AML-193 (cell line): ENCODE results near the gene MYO18A.

Experiments used
- DNase-seq, 2 experiments: peaks; one replicate each; lab custom pipeline; 2025; lab: John Stamatoyannopoulos, UW

MYO18A gene

DNA sequence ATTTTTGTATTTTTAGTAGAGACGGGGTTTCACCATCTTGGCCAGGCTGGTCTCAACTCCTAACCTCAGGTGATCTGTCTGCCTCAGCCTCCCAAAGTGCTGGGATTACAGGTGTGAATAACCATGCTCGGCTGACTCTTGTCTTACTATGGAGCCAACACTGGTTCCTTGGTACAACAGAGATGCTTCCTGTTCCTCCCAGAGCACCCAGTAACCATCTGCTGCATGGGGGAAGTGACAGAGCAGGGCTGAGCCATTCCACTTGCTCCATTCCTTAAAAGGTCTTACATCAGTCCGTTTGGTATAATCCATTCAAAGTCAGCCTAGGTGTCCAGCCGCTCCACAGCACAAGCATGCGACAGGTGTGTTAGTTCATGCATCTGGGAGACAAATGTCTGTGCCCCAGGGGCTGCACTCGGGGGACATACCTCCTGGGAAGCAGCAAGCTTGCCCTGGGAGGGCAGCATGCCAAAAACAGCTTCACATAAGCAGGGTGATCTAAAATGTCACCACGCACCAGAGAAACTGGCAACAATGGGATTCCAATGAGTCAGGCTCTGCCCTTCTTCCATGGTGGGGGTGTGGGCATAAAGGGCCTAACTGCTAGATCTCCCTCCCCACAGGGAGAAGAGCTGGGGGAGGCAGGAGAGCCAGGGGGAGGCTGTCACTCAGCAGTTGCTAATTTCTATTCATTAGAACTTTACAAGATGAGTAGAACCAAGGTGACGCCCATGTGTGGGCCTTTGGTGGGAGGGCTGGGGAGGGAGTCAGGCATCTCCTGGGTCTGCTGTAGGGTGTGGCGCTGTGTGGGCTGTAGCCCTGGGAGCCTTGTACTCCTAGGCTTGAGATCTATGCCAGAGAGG, 101.8 kb downstream of the MYO18A start:
- no peak for DNase-seq

DNA sequence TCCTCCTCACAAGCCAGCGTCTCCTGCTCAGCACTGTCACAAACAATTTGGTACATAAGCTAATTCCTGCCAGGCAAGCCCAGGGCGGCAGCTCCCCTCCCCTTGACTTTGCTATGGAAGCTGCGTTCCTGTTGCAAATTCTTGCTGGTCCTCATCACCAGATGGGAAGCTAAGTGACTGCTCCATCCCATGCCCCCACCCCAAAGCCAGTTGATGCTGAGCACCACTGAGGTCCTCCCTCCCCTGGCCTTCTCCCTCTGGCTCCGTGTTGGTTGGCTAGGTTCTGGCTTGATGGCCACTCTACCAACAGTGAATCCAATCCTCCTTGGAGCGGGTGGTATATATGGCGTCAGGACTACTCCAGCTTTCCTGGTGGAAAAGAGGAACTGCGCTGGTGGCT, 102.9 kb downstream of the MYO18A start:
- DNase-seq: no peak

DNA sequence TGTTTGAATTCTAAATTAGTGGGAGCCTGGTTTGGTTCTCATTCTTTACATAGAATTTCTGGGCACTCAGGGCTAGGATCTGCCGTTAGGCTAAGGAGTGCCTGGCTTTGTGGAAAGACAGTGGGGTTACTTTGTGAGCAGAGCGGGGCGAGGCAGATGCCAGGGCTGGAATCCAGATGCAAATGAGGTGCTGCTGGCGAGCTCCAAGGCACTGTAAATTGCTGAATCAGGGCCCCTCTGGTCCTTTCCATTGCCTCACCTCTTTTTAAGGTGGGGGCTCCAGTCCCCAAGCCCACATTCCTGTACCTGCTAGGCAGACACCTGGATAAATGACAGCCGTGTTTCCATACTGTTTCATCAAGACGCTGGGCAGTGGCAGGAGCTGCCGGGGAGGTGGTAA, 103.5 kb downstream of the MYO18A start:
- no peak for DNase-seq

DNA sequence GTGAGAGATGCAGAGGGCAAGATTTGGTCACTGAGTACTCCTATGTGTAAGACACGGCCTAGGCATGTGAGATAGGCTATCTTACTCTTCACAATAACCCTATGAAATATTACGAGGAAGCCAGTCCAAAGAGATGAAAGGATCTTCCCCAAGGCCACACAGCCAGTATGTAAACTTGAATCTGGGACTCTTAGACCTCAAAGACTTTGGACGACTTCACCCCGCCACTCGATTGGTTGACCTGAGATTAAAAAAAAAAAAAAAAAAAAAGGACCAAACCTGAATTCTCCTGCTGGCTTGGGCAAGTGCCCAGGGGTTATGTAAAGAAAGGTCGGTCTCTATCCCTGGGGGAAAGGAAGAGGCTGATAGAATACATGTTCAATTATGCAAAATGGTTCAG, 104.1 kb downstream of the MYO18A start:
- DNase-seq: no peak

DNA sequence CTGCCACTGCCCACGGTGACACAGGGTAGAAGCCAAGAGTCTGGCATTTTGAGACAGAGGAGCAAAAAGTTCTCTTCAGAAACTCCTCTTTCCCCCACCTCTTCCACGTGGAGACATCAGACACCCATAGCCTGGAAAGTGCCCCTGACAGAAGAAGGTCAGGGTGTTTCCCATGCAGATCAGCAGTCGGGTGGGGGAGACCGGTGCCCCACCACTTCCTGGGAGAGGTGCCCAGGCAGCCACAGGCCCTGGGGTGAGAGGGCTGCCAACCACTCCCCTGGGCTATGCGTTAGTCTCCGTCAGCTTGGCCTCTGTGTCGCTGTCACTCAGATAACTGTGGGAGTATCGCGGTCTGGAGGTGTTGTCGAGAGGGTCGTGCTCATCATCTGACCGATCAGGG, 105.7 kb downstream of the MYO18A start:
- no peak for DNase-seq

DNA sequence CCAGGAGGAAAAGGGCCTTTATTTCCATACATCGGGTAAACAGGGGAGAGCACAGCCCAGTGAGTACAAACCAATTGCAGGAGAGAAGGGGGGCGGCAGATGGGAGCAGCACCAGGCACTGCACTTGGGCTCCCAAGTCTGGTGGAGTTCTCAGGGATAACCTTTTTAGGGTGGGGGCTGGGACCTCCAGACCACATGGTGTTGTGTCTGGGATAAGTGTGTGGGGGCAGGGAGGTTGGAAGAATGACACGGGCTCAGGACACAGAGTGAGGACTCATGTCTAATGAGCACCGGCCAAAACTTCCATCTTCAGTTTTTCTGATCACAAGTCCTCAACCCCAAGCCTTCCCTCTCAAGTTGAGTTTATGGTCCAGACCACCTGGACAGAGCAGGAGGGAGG, 106.7 kb downstream of the MYO18A start:
- DNase-seq: no peak

DNA sequence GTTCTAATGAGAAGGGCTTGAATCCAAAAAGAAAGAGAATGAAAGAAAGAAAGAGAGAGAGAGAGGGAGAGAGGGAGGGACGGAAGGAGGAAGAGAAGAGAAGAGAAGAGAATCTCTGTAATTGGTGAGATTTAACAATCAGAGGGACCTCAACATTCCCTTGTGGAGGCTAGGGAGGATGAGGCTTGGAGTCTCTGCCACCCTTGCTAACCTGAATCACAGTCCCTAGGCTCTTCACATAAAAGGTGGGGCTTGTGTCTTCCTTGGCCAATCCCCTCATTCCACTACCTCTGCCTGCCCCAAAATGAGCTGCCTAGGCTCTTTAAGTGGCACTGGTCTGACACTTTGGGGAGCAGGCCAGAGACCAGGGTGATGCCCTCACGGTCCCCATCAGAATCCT, 107.2 kb downstream of the MYO18A start:
- no peak for DNase-seq

DNA sequence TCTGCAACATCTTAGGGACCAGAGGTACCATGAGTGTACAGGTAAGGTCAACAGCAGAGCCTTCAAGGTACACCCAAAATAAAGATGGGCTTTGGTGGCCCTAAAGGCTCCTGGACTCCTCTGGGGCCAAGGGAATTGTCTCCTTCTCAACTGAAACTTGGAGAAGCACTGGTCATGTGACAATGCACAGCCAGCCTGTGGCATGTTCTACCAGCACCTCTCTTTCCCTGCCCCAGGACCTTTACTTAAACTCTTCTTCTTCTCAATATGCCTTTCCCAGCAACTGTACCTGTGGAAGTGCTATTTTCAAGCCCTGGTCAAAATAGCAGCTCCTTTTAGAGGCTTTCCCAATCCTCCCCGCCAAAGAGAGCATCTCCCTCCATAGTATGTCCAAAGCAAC, 108.9 kb downstream of the MYO18A start:
- DNase-seq: no peak

DNA sequence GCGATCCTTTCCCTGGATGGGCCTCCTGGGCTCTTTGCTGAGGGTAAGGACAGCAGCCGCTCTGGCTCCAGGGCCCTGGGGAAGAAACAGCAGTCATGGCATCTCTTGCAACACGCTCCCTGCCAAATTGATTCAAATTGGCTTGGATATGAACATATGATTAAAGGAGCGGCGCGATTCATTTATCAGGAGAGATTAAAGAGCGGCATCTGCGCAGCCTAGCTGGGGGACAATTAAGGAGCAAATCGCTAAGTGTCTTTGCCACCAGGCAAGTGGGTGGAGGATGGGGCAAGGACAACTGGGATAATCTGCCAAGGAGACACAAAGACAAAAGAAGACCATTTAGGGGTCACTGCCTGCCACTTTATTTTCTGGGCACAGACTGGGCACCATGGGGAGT, 109.4 kb downstream of the MYO18A start:
- no peak for DNase-seq

DNA sequence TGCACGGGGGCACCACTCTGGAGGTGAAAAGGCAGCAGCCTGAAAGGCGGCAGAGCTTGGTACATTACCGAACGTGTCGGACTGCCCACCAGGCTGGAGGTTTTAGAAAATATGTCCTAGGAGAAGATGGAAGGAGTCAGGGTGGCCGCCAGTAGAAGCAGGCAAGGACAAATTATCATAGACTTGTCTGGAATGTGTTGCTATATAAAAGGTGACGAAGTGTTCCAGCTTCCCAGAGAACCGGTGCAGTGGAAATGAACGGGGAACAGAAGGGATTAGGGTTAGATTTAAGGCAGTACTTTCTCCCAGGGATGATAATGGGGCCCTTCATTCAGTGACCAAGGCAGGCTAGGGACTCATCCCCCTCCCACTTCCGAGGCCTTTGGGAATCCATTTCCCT, 109.9 kb downstream of the MYO18A start:
- DNase-seq: no peak

DNA sequence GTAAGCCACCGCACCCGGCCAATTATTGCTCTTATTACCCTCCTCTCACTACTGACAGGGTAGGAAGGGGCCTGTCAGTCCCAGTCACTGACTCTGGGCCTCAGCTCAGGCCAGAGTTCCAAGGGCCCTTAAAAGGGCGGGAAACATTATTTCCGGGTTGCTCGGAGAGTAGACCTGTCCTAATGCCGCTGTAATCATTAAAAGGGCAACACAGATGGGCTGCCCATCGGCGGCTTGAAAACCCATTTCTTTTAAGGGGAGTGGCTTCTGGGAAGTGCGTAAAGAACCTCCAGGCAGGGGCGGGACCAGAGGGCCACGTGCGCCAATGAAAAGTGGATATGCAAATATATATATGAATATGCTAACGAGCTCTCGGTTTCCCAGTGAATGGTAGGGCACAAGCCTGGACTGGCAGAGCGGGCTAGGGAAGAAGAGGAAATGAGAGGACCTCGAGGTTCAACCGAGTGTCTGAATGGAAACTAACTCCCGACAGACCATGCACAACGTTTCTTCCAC, 110.6 kb downstream of the MYO18A start:
- no peak for DNase-seq

DNA sequence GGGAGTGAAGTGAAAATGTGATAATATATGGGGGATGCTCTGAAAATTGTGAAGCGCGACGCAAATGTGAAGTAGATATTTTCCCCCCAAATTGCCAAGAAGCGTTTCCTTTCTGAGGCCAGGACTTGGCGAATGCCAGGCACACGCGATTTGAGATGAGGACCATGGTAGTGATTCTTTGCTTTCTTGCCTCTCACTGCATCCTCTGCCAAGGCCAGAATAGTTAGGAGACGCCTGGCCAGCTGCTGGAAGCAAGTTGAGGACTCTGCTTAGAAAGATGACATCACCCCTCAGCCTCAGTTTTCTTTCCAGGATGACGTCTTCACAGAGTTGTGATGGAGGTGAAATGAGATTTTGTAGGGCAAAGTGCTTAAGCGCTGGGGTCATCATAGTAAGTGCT, 111.4 kb downstream of the MYO18A start:
- no peak for DNase-seq

DNA sequence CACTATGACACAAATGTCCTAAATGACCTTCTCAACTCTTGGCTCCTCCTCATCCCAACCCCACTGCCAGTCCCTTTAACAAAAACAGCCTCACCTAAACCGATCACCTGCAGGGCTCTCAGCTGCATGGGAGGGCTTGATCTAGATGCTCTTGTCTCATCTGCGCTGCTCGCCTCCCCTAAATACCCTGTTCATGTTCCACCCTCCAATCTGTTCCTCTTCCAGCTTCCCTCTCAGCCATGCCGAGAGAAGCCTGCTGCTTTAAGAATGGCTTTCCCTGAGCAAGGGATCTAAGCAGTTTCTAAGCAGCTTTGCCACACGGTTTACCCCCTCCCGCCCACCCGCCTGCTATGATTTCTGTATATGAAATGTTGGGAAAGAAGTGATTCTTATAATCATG, 113.6 kb downstream of the MYO18A start:
- DNase-seq: no peak

DNA sequence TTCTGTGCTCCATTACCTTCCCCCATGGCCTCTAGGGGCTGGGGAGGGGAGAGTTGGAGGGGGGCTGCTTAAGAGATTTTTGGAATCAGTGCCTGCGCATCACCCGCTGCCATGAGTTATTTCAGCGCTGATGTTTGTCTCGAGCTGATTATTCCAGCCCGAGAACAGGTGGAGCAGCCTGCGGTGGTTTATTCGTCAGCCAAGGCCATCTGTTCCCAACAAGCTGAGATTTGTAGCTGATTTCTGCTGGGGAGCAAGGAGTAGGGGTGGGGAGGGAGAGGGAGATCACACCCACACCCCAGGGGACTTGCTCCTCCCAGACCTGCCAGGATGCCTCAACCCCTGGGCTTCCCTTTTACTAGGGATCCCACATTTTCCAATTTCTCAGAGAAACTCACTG, 114.2 kb downstream of the MYO18A start:
- DNase-seq: no peak

DNA sequence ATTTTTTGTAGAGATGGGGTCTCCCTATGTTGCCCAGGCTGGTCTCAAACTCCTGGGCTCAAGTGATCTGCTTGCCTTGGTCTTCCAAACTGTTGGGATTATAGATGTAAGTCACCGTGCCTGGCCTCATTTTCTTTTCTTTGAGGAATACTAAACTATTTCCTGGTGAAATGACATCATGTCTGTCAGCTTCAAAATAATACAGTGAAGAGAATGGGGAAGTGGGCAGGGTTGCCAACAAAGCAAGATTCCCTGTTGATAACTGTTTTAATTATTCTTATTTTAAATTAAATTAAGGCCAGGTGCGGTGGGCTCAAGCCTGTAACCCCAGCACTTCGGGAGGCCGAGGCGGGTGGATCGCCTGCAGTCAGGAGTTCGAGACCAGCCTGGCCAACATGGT, 116.2 kb downstream of the MYO18A start:
- DNase-seq: peak in 1 of 2 experiments; percentile 36

DNA sequence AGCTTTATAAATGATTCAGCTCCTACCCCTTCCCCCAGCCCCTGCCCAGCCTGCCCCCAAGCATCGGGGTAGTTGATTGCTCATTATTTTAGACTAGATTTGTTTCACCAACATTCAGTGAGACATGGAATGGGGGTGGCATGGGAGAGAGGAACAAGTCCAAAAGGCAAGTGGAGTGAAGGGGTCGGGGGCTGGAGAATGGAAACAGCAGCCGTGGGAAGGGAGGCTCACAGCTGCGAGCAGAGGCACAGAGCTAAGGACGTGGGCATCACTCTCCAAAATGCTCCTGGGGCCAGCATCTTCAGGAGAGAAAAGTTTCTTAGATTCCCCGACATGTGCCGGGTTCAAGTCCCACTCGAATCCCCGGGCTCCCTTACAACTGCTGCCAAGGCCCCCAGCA, 118.0 kb downstream of the MYO18A start:
- DNase-seq: no peak

DNA sequence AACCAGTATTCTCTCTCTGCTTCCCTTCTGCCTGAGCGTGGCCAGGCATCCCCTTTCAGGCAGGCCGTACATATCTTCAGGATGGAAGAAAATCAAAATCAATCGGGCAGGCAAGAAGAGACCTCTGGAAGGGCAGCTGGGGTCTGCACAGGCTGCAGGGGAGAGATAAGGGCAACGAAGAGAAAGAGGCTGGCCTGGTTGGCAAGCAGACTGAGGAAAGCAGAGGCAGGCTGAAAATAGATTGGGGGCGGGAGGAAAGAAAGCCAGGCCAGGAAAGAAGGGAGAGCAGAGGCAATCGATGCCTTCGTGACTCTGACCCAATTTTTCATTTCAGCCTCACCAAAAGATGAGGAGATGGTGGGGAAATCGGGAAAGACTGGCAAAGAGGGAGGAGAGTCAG, 119.2 kb downstream of the MYO18A start:
- no peak for DNase-seq

DNA sequence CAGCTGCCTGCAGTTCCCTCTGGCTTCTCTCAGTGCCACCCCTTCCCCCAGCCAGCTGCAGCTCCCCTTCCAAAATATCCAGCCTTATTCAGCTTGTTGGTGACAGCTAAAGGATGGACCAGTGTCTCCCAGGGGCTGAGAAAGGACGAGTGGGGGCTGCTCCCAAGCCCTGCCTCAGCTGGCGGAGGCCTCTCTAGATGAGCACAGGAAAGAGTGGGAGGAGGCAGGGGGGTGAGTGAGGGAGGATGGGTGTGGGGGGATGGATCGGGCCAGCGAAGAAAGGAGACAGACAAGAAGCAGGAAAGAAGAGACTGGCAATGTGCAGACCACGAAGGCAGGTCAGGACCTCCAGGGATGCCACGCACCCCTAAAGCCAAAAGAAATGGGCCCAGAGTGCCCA, 119.7 kb downstream of the MYO18A start:
- no peak for DNase-seq

DNA sequence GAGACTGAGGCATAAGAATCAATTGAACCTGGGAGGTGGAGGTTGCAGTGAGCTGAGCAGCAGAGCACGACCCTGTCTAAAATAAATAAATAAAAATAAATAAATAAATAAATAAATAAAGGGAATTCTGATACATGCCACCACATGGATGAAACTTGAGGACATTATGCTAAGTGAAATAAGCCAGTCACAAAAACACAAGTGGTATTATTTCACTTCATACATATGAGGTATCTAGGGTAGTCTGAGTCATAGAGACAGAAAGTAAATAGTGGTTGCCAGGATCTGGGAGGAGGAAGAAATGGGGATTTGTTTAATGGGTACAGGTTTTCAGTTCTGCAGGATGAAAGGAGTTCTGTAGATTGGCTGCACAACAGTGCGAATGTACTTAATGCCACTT, 120.9 kb downstream of the MYO18A start:
- DNase-seq: no peak

DNA sequence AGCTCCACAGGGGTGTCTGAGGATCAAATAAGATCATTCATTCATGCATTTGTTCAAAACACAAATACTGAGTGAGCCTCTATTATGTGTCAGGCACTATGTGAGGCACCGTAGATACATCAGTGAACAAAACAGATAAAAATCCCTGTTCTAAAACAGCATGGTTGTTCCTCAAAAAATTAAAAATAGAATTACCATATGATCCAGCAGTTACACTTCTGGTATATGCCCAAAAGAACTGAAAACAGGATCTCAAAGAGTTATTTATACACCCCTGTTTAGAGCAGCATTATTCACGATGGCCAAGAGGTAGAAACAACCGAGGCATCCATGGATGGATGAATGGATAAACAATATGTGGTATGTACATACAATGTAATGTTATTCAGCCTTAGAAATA, 121.8 kb downstream of the MYO18A start:
- no peak for DNase-seq

DNA sequence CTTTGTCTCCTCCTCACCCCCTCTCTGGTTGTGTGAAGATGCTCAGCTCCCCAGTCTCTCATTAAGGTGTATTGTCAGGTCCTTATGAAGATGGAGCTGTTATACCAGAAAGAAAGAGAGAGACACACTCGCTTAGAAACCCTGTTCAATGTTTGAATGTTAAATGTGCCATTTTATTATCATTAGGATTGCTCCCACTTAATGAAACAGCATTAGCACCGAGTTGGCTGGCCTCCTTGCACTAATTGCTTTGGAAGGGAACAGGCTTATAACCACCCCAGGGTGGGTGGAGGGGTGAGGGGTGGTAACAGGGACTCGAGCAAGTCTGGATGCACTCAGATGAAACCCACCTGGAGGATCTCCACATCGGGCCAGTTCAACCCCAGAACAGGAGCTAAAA, 122.8 kb downstream of the MYO18A start:
- DNase-seq: no peak

DNA sequence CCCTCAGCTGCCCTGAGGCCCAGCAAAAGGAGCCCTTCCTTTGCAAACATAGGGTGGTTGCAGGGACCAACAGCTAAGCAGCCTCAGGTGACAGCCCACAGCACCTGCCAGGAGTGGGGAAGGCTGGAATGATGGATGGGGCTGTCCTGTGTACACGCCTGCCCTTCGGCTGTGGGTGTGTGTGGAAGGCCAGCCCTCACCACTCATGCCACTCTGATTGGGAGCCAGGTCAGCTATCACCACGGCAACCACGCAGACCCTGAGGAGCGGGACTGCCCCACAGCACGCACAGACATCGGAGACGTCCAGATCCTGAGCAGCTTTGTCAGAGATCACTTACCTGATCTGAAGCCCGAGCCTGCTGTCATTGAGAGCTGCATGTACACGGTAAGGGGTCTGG, 125.4 kb downstream of the MYO18A start:
- no peak for DNase-seq

DNA sequence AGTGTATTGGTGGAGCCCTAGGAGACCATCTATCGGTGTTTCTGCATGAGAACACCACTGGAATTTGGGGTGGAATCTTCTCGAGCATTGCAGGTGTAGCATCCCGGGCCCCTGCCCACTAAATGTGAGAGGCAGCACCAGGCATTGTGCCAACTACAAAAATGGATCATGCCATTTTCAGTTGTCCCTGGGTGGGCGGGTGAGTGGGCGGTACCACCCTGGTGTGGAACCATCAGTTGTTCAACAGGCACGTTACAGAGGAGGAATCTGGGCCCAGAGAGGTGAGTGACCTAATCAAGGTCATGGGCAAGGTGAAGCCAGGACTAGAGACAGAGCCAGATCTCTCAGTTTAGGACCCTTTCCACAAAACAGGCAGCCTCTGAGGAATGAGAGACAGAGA, 128.5 kb downstream of the MYO18A start:
- DNase-seq: no peak

DNA sequence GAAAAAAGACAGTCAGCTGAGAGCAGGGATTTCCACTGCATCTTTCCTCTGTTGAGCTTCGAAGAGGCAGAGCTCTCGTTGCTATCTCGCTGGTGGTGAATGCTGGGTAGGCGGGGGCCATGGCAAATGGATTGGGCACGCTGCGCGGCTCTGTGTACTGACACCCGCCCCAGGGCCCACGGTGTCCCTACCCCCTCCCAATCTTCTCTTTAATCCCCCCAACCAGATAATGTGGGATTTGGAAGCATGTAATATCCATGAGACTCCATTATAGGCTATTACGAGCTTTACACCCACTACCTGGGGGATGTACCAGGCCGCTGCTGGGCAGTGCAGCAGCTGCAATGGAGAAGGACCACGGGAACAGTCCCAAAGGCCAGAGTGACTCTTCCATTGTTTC, 129.0 kb downstream of the MYO18A start:
- DNase-seq: no peak
